ENCODE measurements around the gene NEAT1.

- TF ChIP-seq CTCF (IDR thresholded peaks at IDR 0.05) (no peak), POLR2A (IDR thresholded peaks at IDR 0.05) (peak; percentile 91)
These were observed 2.7 kb upstream of the NEAT1 start for GRCh38 chr11:65419772-65420481.
